SK-N-SH (cell line): ENCODE results near the gene ATG2A.

Source experiments
- EZH2phosphoT487 ChIP-seq: fragments of 200-600 bp; sonication (generic); IDR thresholded peaks from 2 replicates; pipeline ENCODE4 v1.6.1; 2017; ENCODE audit warnings: low read depth, mixed run types, mild to moderate bottlenecking, antibody characterized with exemption, moderate library complexity, borderline replicate concordance
- JUND ChIP-seq: IDR thresholded peaks from 2 replicates; pipeline ENCODE4 v1.4.0; 2012
- MXI1 ChIP-seq: IDR thresholded peaks from 2 replicates; pipeline ENCODE4 v1.6.1; 2012; ENCODE audit warnings: mild to moderate bottlenecking, low read depth, low read length, improper control_type of control experiment
- POLR2AphosphoS5 ChIP-seq: IDR thresholded peaks from 2 replicates; pipeline ENCODE4 v1.6.1; 2012; ENCODE audit warnings: low read depth, low read length
- RAD21 ChIP-seq: IDR thresholded peaks from 2 replicates; pipeline ENCODE4 v1.6.1; 2012; ENCODE audit warnings: mild to moderate bottlenecking, low read length
- RCOR1 ChIP-seq: fragments of 150-350 bp; IDR thresholded peaks from 2 replicates; pipeline ENCODE4 v1.6.1; 2017; ENCODE audit warnings: antibody characterized with exemption, low read length
- RFX5 ChIP-seq: IDR thresholded peaks from 2 replicates; pipeline ENCODE4 v1.6.1; 2012; ENCODE audit warnings: mild to moderate bottlenecking, improper control_type of control experiment, low read length
- RXRA ChIP-seq: IDR thresholded peaks from 2 replicates; pipeline ENCODE4 v1.4.0; 2012; ENCODE audit warnings: low read depth, mild to moderate bottlenecking, borderline replicate concordance
- SMC3 ChIP-seq: IDR thresholded peaks from 2 replicates; pipeline ENCODE4 v1.6.1; 2012; ENCODE audit warnings: low read depth, low read length, improper control_type of control experiment
- TCF12 ChIP-seq: IDR thresholded peaks from 2 replicates; pipeline ENCODE4 v1.4.0; 2012
- YY1 ChIP-seq: IDR thresholded peaks from 2 replicates; pipeline ENCODE4 v1.4.0; 2012; ENCODE audit warnings: low read depth, mild to moderate bottlenecking
- TF ChIP-seq, protein P1 (sequence below): fragments of 200-600 bp; sonication (generic); IDR thresholded peaks from 2 replicates; pipeline ENCODE4 v1.6.1; 2017; ENCODE audit warnings: antibody characterized with exemption, mild to moderate bottlenecking, moderate library complexity

DNA sequence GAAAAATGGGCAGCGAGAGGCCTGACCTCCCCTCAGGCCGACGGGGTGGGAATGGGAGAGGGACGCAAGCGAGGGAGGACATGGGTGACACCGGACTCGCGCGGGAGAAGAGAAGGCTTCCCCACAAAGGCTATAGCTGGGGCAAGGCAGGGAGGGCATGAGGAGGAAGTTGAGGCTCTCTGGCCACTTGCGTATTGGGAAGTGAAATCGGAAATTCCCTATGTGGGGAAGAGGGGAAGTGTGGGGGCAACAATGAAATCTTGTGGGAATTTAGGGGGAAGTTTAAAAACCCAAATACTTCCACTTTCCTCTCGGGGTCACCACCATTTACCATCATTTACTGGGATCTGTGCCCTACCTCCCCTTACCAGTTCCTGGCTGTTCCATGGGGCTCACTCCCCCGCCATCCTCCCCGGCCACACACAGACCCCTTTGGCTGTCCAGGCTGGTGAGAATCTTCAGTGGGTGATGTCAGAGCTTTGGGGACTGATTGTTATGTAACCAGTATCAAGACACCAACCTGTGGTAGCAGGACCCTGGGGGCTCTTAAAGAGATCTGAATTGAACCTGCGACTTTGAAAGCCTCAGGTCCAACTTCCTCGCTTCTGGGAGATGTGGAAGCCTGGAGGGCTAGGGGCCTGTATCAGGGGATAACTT is 37.6 kb downstream of the ATG2A start:
- TF ChIP-seq, protein P1, sequence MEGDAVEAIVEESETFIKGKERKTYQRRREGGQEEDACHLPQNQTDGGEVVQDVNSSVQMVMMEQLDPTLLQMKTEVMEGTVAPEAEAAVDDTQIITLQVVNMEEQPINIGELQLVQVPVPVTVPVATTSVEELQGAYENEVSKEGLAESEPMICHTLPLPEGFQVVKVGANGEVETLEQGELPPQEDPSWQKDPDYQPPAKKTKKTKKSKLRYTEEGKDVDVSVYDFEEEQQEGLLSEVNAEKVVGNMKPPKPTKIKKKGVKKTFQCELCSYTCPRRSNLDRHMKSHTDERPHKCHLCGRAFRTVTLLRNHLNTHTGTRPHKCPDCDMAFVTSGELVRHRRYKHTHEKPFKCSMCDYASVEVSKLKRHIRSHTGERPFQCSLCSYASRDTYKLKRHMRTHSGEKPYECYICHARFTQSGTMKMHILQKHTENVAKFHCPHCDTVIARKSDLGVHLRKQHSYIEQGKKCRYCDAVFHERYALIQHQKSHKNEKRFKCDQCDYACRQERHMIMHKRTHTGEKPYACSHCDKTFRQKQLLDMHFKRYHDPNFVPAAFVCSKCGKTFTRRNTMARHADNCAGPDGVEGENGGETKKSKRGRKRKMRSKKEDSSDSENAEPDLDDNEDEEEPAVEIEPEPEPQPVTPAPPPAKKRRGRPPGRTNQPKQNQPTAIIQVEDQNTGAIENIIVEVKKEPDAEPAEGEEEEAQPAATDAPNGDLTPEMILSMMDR: no peak
- TF ChIP-seq TCF12: no peak
- TF ChIP-seq RAD21: no peak
- no peak for TF ChIP-seq MXI1
- no peak for TF ChIP-seq JUND
- no peak for TF ChIP-seq POLR2AphosphoS5
- TF ChIP-seq EZH2phosphoT487: no peak
- TF ChIP-seq YY1: no peak
- TF ChIP-seq RFX5: no peak
- no peak for TF ChIP-seq RCOR1
- no peak for TF ChIP-seq RXRA
- TF ChIP-seq SMC3: no peak
